GM06990 (cell line): Measurements from ENCODE around the gene SCNN1A.
A peak's percentile ranks its signal among the peaks of the same experiment; 100 is the strongest.

Source experiments
- DNase-seq: peaks from one replicate; pipeline ENCODE4 v3.0.0-alpha.2; 2011; ENCODE audit not compliant: insufficient read length; ENCODE audit errors: extremely low read depth
- H3K27me3 ChIP-seq: replicated peaks from 2 replicates; pipeline ENCODE4 v1.6.0; 2011; ENCODE audit warnings: low read length; ENCODE audit not compliant: control insufficient read depth, insufficient read depth
- H3K36me3 ChIP-seq: 2 replicates; pipeline ENCODE4 v1.5.1; 2011; ENCODE audit warnings: low read length; ENCODE audit not compliant: control insufficient read depth, insufficient read depth
- H3K4me3 ChIP-seq: replicated peaks from 2 replicates; pipeline ENCODE4 v1.5.1; 2011; ENCODE audit warnings: low read depth, mild to moderate bottlenecking, control low read depth, low read length
- CTCF ChIP-seq: IDR thresholded peaks from 2 replicates; pipeline ENCODE4 v1.5.1; 2011; ENCODE audit warnings: low read length, control low read depth, mild to moderate bottlenecking, inconsistent platforms; ENCODE audit not compliant: insufficient read depth, poor library complexity, severe bottlenecking

The SCNN1A gene

GRCh38 chr12:6375269-6376078 lies at the start of gene SCNN1A:
SCNN1A (minus strand) TSS chr12:6375563; CDS start chr12:6374783, 780 bp downstream.
- Histone ChIP-seq H3K36me3 (no peaks in the 10 kb centered on the region), H3K4me3 (no peak within 1 kb of the TSS), H3K27me3 (peaks cover 1% of the 10 kb centered on the region)
- no peak for TF ChIP-seq CTCF
- DNase-seq = no peak

- no peak for DNase-seq
- Histone ChIP-seq H3K36me3 (no peaks in the 10 kb centered on the region), H3K27me3 (no peaks in the 10 kb centered on the region), H3K4me3 (no peak overlapping the region)
- no peak for TF ChIP-seq CTCF
Observed at GRCh38 chr12:6424866-6425265, 49.5 kb upstream of the SCNN1A start.

- H3K36me3 ChIP-seq = no peaks in the 10 kb centered on the region
- DNase-seq = no peak
- no peak overlapping the region for H3K4me3 ChIP-seq
- TF ChIP-seq CTCF = no peak
- H3K27me3 ChIP-seq = no peaks in the 10 kb centered on the region
Observed at GRCh38 chr12:6424008-6424347, 48.6 kb upstream of the SCNN1A start.

GRCh38 chr12:6423267-6424007 lies 48.1 kb upstream of the SCNN1A start:
- no peaks in the 10 kb centered on the region for H3K27me3 ChIP-seq
- H3K36me3 ChIP-seq = no peaks in the 10 kb centered on the region
- peak; percentile 79 for TF ChIP-seq CTCF
- H3K4me3 ChIP-seq = no peak overlapping the region
- DNase-seq = peak; percentile 76

GRCh38 chr12:6420364-6420763 lies 45.0 kb upstream of the SCNN1A start:
- H3K27me3 ChIP-seq = no peaks in the 10 kb centered on the region
- H3K36me3 ChIP-seq = no peaks in the 10 kb centered on the region
- no peak for DNase-seq
- TF ChIP-seq CTCF = no peak
- no peak overlapping the region for H3K4me3 ChIP-seq
